Ascending aorta (tissue), 2 donors: Measurements from ENCODE around the gene STK26. TPM values are rescaled to one million over a fixed set of nuclear protein-coding genes. Genes with fewer than 3 reads are reported as not detected.

Source experiments
- DNase-seq, 2 donors: peaks; one replicate each; pipeline ENCODE4 v3.0.0-alpha.2; 2019; ENCODE audit warnings: low spot score in 2 of 2
- H3K27ac ChIP-seq, 2 donors: fragments of 200-600 bp; sonication (generic); one replicate each; pipeline ENCODE4 v1.5.1; 2016 to 2017; ENCODE audit warnings: mild to moderate bottlenecking in 1 of 2
- H3K27me3 ChIP-seq: fragments of 200-600 bp; sonication (generic); one replicate; pipeline ENCODE4 v1.5.1; 2017
- H3K36me3 ChIP-seq, 2 donors: fragments of 200-600 bp; sonication (generic); one replicate each; pipeline ENCODE4 v1.5.1; 2016
- H3K4me1 ChIP-seq, 2 donors: fragments of 200-600 bp; sonication (generic); one replicate each; pipeline ENCODE4 v1.5.1; 2016 to 2017; ENCODE audit warnings: mild to moderate bottlenecking in 1 of 2
- H3K4me3 ChIP-seq, 2 donors: fragments of 200-600 bp; sonication (generic); one replicate each; pipeline ENCODE4 v1.5.1; 2016 to 2017; ENCODE audit warnings: mild to moderate bottlenecking in 1 of 2
- H3K9me3 ChIP-seq, 2 donors: fragments of 200-600 bp; sonication (generic); one replicate each; pipeline ENCODE4 v1.5.1; 2016
- intact Hi-C: fragments of 100-400 bp; cut with DNase I; formaldehyde crosslinking; loops from one replicate; pipeline ENCODE4 v1.15.1; 2023
- total RNA-seq: library from RNA; depleted of rRNA; stranded (reverse); fragments of >200 nt; gene quantifications from one replicate; pipeline ENCODE4 v1.1.0, GENCODE V29; 2016
- TF ChIP-seq, protein P1 (sequence below), 3 experiments: fragments of 200-600 bp in 2 of 3; fragments of 450-650 bp in 1 of 3; sonication (generic) in 2 of 3; IDR thresholded peaks; one replicate each; pipeline ENCODE4 v1.5.1; 2016 to 2019; ENCODE audit warnings: antibody characterized with exemption in 3 of 3, mild to moderate bottlenecking in 1 of 3, moderate library complexity in 1 of 3

Gene STK26
- total RNA-seq, 1 donor from 2014 or later, result 1.8 TPM

DNA sequence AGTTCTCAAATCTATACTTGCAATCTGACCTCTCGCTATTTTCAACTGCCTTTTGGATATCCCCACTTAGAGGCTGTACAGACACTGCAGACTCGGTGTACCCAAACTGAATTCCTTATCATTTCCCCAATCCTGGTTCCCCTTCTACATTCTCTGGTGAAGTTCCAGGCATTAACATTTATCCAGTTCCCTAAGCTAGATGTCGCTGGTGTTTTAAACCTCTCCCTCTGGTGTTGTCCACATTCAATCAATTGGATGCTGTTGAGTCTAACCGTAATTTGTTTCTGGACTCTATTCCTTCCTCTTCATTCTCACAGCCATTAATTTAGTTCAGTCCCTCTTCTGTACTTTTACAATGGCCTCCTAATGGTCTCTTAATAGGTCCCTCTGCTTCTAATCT lies 7.2 kb upstream of the STK26 start:
- DNase-seq, result no peak
- no peaks in the 10 kb centered on the region for H3K27me3 ChIP-seq
- no peaks in the 10 kb centered on the region for H3K9me3 ChIP-seq
- intact Hi-C loops, result no loop called here
- H3K36me3 ChIP-seq, result no peaks in the 10 kb centered on the region
- H3K27ac ChIP-seq, result no peak overlapping the region
- H3K4me3 ChIP-seq, result no peak overlapping the region
- no peaks in the 10 kb centered on the region for H3K4me1 ChIP-seq
- TF ChIP-seq, protein P1, sequence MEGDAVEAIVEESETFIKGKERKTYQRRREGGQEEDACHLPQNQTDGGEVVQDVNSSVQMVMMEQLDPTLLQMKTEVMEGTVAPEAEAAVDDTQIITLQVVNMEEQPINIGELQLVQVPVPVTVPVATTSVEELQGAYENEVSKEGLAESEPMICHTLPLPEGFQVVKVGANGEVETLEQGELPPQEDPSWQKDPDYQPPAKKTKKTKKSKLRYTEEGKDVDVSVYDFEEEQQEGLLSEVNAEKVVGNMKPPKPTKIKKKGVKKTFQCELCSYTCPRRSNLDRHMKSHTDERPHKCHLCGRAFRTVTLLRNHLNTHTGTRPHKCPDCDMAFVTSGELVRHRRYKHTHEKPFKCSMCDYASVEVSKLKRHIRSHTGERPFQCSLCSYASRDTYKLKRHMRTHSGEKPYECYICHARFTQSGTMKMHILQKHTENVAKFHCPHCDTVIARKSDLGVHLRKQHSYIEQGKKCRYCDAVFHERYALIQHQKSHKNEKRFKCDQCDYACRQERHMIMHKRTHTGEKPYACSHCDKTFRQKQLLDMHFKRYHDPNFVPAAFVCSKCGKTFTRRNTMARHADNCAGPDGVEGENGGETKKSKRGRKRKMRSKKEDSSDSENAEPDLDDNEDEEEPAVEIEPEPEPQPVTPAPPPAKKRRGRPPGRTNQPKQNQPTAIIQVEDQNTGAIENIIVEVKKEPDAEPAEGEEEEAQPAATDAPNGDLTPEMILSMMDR (IDR thresholded peaks at IDR 0.05), result no peak

DNA sequence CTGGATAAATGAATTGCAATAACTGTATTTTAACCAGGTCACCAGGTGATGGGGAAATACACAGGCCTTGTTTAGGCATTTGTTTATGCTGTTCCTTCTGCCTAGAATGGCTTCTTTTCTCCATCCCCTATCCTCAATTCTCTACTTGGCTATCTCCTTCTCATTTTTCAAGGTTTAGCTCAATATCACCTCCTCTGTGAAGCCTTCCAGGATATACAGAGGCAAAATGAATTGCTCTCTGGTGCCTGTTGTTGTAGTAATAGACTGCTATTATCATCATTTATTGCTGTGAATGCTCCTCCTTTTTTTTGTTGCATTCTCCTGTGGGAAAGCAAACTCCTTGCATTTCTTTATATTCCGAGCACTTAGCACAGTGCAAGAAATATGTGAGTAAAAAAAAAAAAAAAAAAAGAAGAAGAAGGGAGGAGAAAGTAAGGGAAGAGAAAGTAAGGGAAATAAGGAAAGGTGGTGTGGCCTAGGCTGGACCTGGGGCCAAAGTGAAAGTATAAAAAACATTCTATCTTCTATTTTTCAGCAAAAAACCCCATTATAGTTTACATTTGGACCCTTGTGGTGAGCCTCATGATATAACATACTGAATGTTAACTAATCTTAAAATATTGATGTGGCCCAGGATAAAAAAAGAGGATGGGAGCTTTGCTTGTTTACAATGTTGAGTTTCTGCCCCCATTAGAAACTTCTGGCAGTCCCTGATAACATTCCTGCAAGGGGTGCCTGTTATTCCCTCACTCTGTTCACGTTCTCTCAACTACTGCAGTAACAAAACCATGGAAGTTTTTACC lies 6.3 kb upstream of the STK26 start:
- H3K9me3 ChIP-seq, result no peaks in the 10 kb centered on the region
- no peak for DNase-seq
- no peak overlapping the region for H3K27ac ChIP-seq
- H3K27me3 ChIP-seq, result no peaks in the 10 kb centered on the region
- TF ChIP-seq, protein P1 (IDR thresholded peaks at IDR 0.05), result no peak
- intact Hi-C loops, result no loop called here
- no peak overlapping the region for H3K4me3 ChIP-seq
- H3K4me1 ChIP-seq, result no peaks in the 10 kb centered on the region
- no peaks in the 10 kb centered on the region for H3K36me3 ChIP-seq

DNA sequence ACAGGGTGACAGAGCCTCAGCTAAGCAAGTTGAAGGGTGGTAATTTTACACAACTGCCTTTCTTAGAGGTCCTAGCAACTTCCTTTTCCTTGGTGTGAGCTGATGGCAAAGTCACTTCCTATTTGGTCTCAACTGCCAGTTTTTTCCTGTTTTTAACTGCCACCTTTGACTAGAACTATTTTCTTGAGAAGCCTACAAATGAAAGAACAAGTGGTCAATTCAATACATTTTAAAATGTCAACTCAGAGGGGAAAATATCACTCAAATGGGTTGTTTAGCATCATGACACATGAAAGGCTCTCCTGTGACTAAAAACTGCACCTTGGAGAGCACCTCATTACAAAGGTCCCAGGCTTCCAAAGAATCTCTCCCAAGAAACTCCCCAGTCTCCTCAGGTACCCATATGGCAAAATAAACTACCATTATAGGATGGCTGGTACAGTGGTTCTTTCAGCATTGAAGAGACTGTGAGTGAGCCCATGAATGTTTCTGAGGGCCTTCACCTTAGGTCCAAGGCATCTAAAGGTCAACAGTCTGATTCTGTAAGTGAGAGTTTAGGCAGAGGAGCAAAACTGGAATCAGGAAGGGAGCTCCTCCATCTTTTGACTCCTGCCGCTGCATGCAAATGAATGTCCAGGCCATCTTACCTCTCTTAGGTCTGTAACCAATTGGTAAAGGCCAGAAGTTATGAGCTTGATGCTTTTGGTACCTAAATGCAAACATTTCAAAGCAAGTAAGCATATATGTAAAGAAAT lies 5.5 kb upstream of the STK26 start:
- no peaks in the 10 kb centered on the region for H3K4me1 ChIP-seq
- no peaks in the 10 kb centered on the region for H3K27me3 ChIP-seq
- H3K9me3 ChIP-seq, result no peaks in the 10 kb centered on the region
- TF ChIP-seq, protein P1 (IDR thresholded peaks at IDR 0.05), result no peak
- no peak for DNase-seq
- intact Hi-C loops, result no loop called here
- no peak overlapping the region for H3K4me3 ChIP-seq
- no peaks in the 10 kb centered on the region for H3K36me3 ChIP-seq
- H3K27ac ChIP-seq, result no peak overlapping the region

DNA sequence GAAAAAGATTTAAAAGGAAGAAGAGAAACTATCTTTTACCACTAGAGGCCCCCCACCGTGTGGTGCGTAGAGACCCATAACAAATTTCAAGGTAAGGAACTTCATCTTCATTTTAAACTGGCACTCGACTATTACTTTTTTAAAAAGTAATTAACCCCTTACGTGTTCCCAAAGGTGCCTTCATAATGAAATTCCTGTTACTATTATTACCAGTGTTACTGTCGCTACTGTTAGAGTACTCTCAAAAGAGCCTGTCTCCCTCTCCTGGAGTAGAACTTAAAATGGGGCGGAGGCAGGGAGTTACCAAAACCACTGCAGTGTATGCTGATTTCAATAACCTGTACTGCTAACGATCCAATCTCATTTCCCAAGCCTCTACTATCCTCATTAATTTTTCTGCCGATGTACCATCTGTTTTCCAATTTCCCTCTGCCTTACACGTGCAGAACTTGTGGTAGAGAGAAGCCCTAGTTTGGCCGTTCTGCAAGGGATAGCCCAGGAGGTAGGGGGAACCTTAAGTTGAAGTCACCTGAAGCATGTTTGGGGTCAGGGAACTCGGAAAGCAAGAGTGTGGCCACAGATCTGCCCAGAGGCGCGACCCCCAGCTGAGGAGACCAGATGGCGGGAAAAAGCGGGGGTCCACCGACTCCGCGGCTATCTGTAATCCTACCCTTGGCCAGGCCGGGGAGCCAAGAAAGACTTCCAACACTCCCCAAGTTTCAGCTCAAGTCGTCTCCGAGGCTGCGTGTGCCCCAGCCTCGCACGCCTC lies 720 bp upstream of the STK26 start:
- intact Hi-C loops, result loop anchor here (5.0 kb wide), 1 partner anchor 195 kb away; the partner anchor contains the start of gene RAP2C
- TF ChIP-seq, protein P1 (IDR thresholded peaks at IDR 0.05), result peak in 1 of 3 experiments; percentile 7
- no peak for DNase-seq
- H3K27me3 ChIP-seq, result no peaks in the 10 kb centered on the region
- H3K27ac ChIP-seq, result no peak overlapping the region
- H3K4me1 ChIP-seq, result no peaks in the 10 kb centered on the region
- no peaks in the 10 kb centered on the region for H3K9me3 ChIP-seq
- peak overlapping the region; percentile 60 to 83 for H3K4me3 ChIP-seq
- no peaks in the 10 kb centered on the region for H3K36me3 ChIP-seq

DNA sequence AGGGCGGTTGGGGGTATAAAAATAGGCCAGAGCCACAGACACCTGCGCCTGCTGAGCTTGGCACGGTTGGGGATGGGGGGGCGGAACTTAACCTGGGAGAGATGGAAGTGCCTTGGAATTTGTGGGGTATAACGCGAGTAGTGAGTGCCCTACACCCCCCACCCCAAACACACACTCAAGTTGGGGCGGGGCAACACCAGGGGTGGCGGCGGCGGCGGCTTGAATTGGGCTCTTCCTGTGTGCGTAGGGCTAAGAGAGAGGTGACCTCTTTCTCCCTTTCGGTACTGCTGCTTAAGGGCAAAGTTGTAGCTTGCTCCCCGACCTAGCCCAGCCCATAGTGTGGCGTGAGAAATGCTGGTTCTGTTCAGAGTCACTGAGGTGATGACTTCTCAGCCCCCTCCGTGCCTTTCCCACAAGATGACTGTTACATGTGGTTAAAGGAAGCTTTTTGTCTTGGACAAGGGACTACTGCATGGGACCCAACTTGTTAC lies 839 bp downstream of the STK26 start:
- H3K9me3 ChIP-seq, result no peaks in the 10 kb centered on the region
- no peak for DNase-seq
- TF ChIP-seq, protein P1 (IDR thresholded peaks at IDR 0.05), result no peak
- no peaks in the 10 kb centered on the region for H3K4me1 ChIP-seq
- no peak overlapping the region for H3K27ac ChIP-seq
- peak overlapping the region; percentile 60 to 83 for H3K4me3 ChIP-seq
- intact Hi-C loops, result loop anchor here (5.0 kb wide), 1 partner anchor 193 kb away; the partner anchor contains the start of gene RAP2C
- H3K36me3 ChIP-seq, result no peaks in the 10 kb centered on the region
- H3K27me3 ChIP-seq, result no peaks in the 10 kb centered on the region
